GM21381 (cell line): ENCODE data around the gene ASPM.
A peak's percentile ranks its signal among the peaks of the same experiment; 100 is the strongest.
"Not testable (repeated sequence)": the region's sequence is repeated elsewhere in the genome, so short reads cannot be mapped to it uniquely, and the experiment has no call there.

Experiments
- ATAC-seq: cut with Tn5 transposase; IDR thresholded peaks from one replicate; pipeline ENCODE4 v1.9.1; 2021; ENCODE audit warnings: mild to moderate bottlenecking, moderate library complexity; ENCODE audit not compliant: unreplicated experiment

Gene ASPM

GRCh38 chr1:197083474-197083873 lies 63.0 kb downstream of the ASPM start:
- ATAC-seq, result no peak

GRCh38 chr1:197081117-197081753 lies 65.2 kb downstream of the ASPM start:
- ATAC-seq, result no peak

- ATAC-seq, result no peak
Measured at GRCh38 chr1:197080323-197080722, 66.1 kb downstream of the ASPM start.

- ATAC-seq, result no peak
Measured at GRCh38 chr1:197076585-197076984, 69.9 kb downstream of the ASPM start.

- no peak for ATAC-seq
Measured at GRCh38 chr1:197073978-197074377, 72.5 kb downstream of the ASPM start.

GRCh38 chr1:197067457-197067818 lies 79.0 kb downstream of the ASPM start:
- ATAC-seq, result no peak

GRCh38 chr1:197066719-197067456 lies 79.6 kb downstream of the ASPM start, which contains the start of gene F13B:
TSS of gene F13B (minus strand) at chr1:197067260. CDS start at chr1:197067223, 37 bp downstream.
- ATAC-seq, result no peak

GRCh38 chr1:197066277-197066676 lies 80.2 kb downstream of the ASPM start:
- ATAC-seq, result no peak

GRCh38 chr1:197065559-197065958 lies 80.9 kb downstream of the ASPM start:
- ATAC-seq, result no peak

GRCh38 chr1:197063212-197063611 lies 83.3 kb downstream of the ASPM start:
- ATAC-seq, result no peak

- peak; percentile 86 for ATAC-seq
Measured at GRCh38 chr1:197062692-197063091, 83.8 kb downstream of the ASPM start.

- ATAC-seq, result no peak
Measured at GRCh38 chr1:197049100-197049499, 97.4 kb downstream of the ASPM start.

GRCh38 chr1:197042676-197043341 lies 103.7 kb downstream of the ASPM start:
- ATAC-seq, result no peak

GRCh38 chr1:197041486-197042353 lies 104.7 kb downstream of the ASPM start:
- ATAC-seq, result peak; percentile 72

- no peak for ATAC-seq
Measured at GRCh38 chr1:197036861-197037260, 109.6 kb downstream of the ASPM start.

- ATAC-seq, result not testable (repeated sequence)
Measured at GRCh38 chr1:197034631-197035339, 111.7 kb downstream of the ASPM start.
